ENCODE measurements around the gene SLC1A7.

DNA sequence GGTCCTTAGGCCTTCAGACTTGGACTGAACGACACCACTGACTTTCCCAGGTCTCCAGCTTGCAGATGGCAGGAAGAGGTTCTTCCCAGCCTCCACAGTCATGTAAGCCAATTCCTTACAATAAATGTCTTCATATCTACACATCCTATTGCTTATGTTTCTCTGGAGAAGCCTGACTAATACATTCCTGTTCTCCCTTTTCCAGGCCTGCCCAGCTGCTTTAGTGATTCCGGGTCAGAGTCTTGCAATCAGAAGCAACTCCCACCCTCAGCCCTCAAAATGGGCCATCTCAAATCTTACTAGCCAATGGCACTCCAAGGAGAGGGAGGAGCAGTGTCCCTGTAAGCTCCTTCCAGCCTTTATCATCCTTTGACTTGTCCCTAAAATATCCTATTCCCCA, 37.8 kb upstream of the SLC1A7 start:
- TF ChIP-seq TEAD4 (IDR thresholded peaks at IDR 0.05) (no peak), TAF1 (IDR thresholded peaks at IDR 0.05; ENCODE audit: low read depth) (no peak), FOXM1 (IDR thresholded peaks at IDR 0.05; ENCODE audit: borderline replicate concordance, low read depth) (no peak), EP300 (IDR thresholded peaks at IDR 0.05; ENCODE audit: borderline replicate concordance) (no peak), CREB1 (IDR thresholded peaks at IDR 0.05; ENCODE audit: low read depth) (no peak), ZBTB7A (IDR thresholded peaks at IDR 0.05; ENCODE audit: low read depth) (no peak), TCF12 (IDR thresholded peaks at IDR 0.05; ENCODE audit: low read depth) (no peak), RAD21 (IDR thresholded peaks at IDR 0.05; ENCODE audit: low read depth) (no peak)
- TF ChIP-seq, protein P1, sequence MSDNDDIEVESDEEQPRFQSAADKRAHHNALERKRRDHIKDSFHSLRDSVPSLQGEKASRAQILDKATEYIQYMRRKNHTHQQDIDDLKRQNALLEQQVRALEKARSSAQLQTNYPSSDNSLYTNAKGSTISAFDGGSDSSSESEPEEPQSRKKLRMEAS (IDR thresholded peaks at IDR 0.05): no peak
- TF ChIP-seq, protein P2, sequence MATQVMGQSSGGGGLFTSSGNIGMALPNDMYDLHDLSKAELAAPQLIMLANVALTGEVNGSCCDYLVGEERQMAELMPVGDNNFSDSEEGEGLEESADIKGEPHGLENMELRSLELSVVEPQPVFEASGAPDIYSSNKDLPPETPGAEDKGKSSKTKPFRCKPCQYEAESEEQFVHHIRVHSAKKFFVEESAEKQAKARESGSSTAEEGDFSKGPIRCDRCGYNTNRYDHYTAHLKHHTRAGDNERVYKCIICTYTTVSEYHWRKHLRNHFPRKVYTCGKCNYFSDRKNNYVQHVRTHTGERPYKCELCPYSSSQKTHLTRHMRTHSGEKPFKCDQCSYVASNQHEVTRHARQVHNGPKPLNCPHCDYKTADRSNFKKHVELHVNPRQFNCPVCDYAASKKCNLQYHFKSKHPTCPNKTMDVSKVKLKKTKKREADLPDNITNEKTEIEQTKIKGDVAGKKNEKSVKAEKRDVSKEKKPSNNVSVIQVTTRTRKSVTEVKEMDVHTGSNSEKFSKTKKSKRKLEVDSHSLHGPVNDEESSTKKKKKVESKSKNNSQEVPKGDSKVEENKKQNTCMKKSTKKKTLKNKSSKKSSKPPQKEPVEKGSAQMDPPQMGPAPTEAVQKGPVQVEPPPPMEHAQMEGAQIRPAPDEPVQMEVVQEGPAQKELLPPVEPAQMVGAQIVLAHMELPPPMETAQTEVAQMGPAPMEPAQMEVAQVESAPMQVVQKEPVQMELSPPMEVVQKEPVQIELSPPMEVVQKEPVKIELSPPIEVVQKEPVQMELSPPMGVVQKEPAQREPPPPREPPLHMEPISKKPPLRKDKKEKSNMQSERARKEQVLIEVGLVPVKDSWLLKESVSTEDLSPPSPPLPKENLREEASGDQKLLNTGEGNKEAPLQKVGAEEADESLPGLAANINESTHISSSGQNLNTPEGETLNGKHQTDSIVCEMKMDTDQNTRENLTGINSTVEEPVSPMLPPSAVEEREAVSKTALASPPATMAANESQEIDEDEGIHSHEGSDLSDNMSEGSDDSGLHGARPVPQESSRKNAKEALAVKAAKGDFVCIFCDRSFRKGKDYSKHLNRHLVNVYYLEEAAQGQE (IDR thresholded peaks at IDR 0.05; ENCODE audit: low read depth): no peak

Data from Ishikawa (cell line).